Measurements from ENCODE around the gene GABRD. TPM values are rescaled to one million over a fixed set of nuclear protein-coding genes. Genes with fewer than 3 reads are reported as not detected.

Gene GABRD
- polyA plus RNA-seq, 3 donors: 0.64 to 1.7 (median 1.4) TPM

Other genes with a start within 250 kb of the GABRD start
- 10 to 100 TPM; 40.2 to 53.0 (median 52.3) TPM for gene NADK, start 240.9 kb upstream of the GABRD start, polyA plus RNA-seq (ENCODE audit: insufficient read length in 3 of 3)
- 100 to 1,000 TPM; 278 to 310 (median 280) TPM for gene GNB1, start 128.3 kb upstream of the GABRD start, polyA plus RNA-seq (ENCODE audit: insufficient read length in 3 of 3)
- under 1 TPM; 0.36 to 0.73 (median 0.72) TPM for gene CALML6, start 104.1 kb upstream of the GABRD start, polyA plus RNA-seq (ENCODE audit: insufficient read length in 3 of 3)
- gene TMEM52, start 100.1 kb upstream of the GABRD start, polyA plus RNA-seq (ENCODE audit: insufficient read length in 3 of 3): 1 to 10 TPM; 1.1 to 1.4 (median 1.2) TPM
- 1 to 10 TPM in 1 of 3 donors, under 1 TPM in 2; 0.52 to 1.2 (median 0.96) TPM for gene CFAP74, start 15.6 kb upstream of the GABRD start, polyA plus RNA-seq (ENCODE audit: insufficient read length in 3 of 3)
- gene PRKCZ, start 31.1 kb downstream of the GABRD start, polyA plus RNA-seq (ENCODE audit: insufficient read length in 3 of 3): 10 to 100 TPM; 29.5 to 36.9 (median 34.5) TPM
- gene FAAP20, start 175.4 kb downstream of the GABRD start, polyA plus RNA-seq (ENCODE audit: insufficient read length in 3 of 3): 10 to 100 TPM; 28.2 to 54.2 (median 53.8) TPM
- 10 to 100 TPM; 48.7 to 63.3 (median 56.2) TPM for gene SKI, start 209.0 kb downstream of the GABRD start, polyA plus RNA-seq (ENCODE audit: insufficient read length in 3 of 3)

Measured in renal cortex interstitium (tissue), 3 donors.